ENCODE results near the gene ABCC2. TPM values are rescaled to one million over a fixed set of nuclear protein-coding genes. Genes with fewer than 3 reads are reported as not detected.
"Not testable (repeated sequence)": the region's sequence is repeated elsewhere in the genome, so short reads cannot be mapped to it uniquely, and the experiment has no call there.

Gene ABCC2
- total RNA-seq, 1 donor: 1.4 TPM

DNA sequence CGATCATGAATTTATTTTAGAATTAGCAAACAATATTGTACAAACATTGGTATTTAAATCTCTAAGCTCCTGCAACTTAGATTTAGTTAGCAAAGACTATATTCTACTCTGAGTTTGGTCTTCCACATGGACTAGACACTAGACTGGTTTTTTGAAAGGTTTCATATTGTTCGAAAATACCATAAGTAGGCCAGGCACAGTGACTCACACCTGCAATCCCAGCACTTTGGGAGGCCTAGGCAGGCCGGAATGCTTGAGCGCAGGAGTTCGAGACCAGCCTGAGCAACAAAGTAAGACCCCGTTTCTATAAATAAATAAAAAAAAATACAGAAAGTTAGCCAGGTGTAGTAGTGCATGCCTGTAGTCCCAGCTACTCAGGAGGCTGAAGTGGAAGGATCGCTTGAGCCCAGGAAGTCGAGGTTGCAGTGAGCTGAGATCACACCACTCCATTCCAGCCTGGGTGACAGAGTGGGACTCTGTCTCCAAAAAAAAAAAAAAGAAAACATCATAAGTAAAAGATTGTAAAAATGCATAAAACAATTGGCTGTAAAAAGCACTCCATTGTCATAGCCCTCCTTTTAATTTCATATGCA lies 73.1 kb downstream of the ABCC2 start:
- TF ChIP-seq, protein P1, sequence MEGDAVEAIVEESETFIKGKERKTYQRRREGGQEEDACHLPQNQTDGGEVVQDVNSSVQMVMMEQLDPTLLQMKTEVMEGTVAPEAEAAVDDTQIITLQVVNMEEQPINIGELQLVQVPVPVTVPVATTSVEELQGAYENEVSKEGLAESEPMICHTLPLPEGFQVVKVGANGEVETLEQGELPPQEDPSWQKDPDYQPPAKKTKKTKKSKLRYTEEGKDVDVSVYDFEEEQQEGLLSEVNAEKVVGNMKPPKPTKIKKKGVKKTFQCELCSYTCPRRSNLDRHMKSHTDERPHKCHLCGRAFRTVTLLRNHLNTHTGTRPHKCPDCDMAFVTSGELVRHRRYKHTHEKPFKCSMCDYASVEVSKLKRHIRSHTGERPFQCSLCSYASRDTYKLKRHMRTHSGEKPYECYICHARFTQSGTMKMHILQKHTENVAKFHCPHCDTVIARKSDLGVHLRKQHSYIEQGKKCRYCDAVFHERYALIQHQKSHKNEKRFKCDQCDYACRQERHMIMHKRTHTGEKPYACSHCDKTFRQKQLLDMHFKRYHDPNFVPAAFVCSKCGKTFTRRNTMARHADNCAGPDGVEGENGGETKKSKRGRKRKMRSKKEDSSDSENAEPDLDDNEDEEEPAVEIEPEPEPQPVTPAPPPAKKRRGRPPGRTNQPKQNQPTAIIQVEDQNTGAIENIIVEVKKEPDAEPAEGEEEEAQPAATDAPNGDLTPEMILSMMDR (IDR thresholded peaks at IDR 0.05; ENCODE audit: insufficient read depth, low read length): no peak
- no peak for DNase-seq (ENCODE audit: low read depth)
- H3K4me3 ChIP-seq (ENCODE audit: low read depth, low read length): no peak overlapping the region

DNA sequence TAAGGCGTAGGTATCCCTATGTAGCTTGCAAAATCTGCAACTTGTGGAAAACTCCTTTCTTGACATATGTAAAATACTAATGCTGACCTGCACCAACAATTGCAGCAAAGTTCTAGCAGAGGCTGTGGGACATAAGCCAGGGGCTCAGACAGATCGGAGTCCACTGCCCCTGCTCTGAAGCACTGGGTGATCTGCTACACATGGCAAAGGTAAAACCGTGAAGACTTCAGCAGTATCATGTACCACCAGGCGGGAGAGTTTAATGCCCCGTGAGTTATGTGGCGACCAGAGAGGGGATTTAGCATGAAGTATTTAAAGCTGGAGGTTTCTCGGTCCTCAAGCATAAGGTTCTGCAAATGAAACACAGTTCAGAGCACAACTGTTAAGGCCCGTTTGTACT lies 76.4 kb downstream of the ABCC2 start:
- TF ChIP-seq, protein P1 (IDR thresholded peaks at IDR 0.05; ENCODE audit: insufficient read depth, low read length): no peak
- DNase-seq (ENCODE audit: low read depth): no peak
- H3K4me3 ChIP-seq (ENCODE audit: low read depth, low read length): no peak overlapping the region

DNA sequence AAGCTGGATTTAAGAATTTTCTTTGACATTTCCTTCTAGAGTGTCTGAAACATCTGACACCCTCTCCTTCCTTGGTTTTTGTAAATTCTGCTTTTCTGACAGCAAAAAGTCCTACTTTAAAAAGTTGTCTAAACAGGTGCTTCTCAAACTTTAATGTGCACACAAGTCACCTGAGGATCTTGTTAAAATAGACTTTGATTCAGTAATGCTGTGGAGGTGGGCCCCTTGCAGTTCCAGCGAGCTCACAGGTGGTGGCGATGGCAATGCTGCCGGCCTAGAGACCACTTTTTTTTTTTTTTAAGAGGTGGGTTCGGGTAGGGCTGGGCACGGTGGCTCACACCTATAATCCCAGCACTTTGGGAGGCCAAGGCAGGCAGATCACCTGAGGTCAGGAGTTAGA lies 77.1 kb downstream of the ABCC2 start:
- DNase-seq (ENCODE audit: low read depth): no peak

DNA sequence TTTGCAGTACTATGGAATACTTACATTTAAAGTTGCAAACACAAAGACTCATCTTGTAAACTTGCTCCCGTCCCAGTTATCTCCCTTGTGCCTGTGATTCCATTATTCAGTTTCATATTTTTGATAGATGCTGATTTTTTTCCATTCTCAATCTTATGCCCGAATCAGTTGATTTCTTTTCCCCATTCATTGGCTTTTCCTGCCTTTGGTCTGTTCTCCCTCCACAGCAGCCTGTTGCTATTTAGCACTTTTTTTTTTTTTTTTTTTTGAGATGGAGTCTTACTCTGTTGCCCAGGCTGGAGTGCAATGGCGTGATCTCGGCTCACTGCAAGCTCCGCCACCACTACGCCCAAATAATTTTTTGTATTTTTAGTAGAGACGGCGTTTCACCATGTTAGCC lies 78.0 kb downstream of the ABCC2 start:
- TF ChIP-seq, protein P1 (IDR thresholded peaks at IDR 0.05; ENCODE audit: insufficient read depth, low read length): no peak
- DNase-seq (ENCODE audit: low read depth): no peak
- no peak overlapping the region for H3K4me3 ChIP-seq (ENCODE audit: low read depth, low read length)

More for the DNA sequence above, 77.1 kb downstream of the ABCC2 start:
- TF ChIP-seq, protein P1 (IDR thresholded peaks at IDR 0.05; ENCODE audit: insufficient read depth, low read length): peak; percentile 30
- H3K4me3 ChIP-seq (ENCODE audit: low read depth, low read length): no peak overlapping the region

DNA sequence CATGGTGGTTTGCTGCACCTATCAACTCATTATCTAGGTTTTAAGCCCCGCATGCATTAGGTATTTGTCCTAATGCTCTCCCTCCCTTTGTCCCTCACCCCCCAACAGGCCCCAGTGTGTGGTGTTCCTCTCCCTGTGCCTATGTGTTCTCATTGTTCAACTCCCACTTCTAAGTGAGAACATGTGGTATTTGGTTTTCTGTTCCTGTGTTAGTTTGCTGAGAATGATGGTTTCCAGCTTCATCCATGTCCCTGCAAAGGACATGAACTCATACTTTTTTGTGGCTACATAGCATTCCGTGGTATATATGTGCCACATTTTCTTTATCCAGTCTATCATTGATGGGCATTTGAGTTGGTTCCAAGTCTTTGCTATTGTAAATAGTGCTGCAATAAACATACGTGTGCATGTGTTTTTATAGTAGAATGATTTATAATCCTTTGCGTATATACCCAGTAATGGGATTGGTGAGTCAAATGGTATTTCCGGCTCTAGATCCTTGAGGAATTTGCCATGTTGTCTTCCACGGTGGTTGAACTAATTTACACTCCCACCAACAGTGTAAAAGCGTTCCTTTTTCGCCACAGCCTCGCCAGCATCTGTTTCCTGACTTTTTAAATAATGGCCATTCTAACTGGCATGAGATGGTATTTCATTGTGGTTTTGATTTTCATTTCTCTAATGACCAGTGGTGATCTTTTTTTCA lies 81.2 kb downstream of the ABCC2 start:
- not testable (repeated sequence) for H3K4me3 ChIP-seq (ENCODE audit: low read depth, low read length)
- DNase-seq (ENCODE audit: low read depth): peak; percentile 39

DNA sequence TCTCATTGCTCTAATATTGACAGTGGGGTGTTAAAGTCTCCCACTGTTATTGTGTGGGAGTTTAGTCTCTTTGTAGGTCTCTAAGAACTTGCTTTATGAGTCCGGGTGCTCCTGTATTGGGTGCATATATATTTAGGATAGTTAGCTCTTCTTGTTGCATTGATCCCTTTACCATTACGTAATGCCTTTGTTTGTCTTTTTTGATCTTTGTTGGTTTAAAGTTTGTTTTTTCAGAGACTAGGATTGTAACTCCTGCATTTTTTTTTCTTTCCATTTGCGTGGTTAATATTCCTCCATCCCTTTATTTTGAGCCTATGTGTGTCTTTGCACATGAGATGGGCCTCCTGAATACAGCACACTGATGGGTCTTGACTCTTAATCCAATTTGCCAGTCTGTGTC lies 84.8 kb downstream of the ABCC2 start:
- not testable (repeated sequence) for DNase-seq (ENCODE audit: low read depth); H3K4me3 ChIP-seq (ENCODE audit: low read depth, low read length)

DNA sequence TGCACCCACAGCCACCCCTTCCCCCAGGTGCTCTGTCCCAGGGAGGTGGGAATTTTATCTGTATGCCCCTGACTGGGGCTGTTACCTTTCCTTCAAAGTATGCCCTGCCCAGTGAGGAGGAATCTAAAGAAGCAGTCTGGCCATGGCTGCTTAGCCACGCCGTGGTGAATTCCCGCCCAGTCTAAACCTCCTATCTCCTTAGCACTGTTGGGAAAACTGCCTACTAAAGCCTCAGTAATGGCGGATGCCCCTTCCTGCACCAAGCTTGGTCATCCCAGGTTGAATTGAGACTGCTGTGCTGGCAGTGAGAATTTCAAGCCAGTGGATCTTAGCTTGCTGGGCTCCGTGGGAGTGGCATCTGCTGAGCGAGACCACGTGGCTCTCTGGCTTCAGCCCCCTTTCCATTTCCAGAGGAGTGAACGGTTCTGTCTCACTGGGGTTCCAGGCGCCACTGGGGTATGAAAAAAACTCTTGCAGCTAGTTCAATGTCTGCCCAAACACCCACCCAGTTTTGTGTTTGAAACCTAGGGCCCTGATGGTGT lies 87.2 kb downstream of the ABCC2 start:
- H3K4me3 ChIP-seq (ENCODE audit: low read depth, low read length): no peak overlapping the region
- TF ChIP-seq, protein P1 (IDR thresholded peaks at IDR 0.05; ENCODE audit: insufficient read depth, low read length): no peak
- DNase-seq (ENCODE audit: low read depth): no peak

Measured in fibroblast of the aortic adventitia (primary cell).